Heart right ventricle (tissue), 16 donors: Measurements from ENCODE around the gene IFT43. TPM values are rescaled to one million over a fixed set of nuclear protein-coding genes. Genes with fewer than 3 reads are reported as not detected.
A peak's percentile ranks its signal among the peaks of the same experiment; 100 is the strongest.

Experiments
- ATAC-seq, 8 donors: fragments of 200-7000 bp; cut with Tn5 transposase; one replicate each; pipeline ENCODE4 v1.9.1; 2020; ENCODE audit warnings: mild to moderate bottlenecking in 8 of 8, moderate library complexity in 8 of 8, moderate number of reproducible peaks in 1 of 8
- DNase-seq, 2 donors: peaks; one replicate each; pipeline ENCODE4 v3.0.0-alpha.2; 2020
- H3K27ac ChIP-seq, 10 donors: fragments of 200-600 bp; sonication (generic) in 2 of 10; one replicate each; pipeline versions ENCODE4 v1.5.0 to v1.8.0; 2020 to 2022; ENCODE audit warnings: mild to moderate bottlenecking in 3 of 10
- H3K27me3 ChIP-seq, 7 donors: fragments of 200-600 bp; one replicate each; pipeline ENCODE4 v1.8.0; 2021 to 2022; ENCODE audit warnings: mild to moderate bottlenecking in 2 of 7
- H3K36me3 ChIP-seq, 9 donors: fragments of 200-600 bp; sonication (generic) in 1 of 9; one replicate each; pipeline versions ENCODE4 v1.5.0 to v1.8.0; 2020 to 2022; ENCODE audit warnings: mild to moderate bottlenecking in 2 of 9
- H3K4me1 ChIP-seq, 9 donors: fragments of 200-600 bp; sonication (generic) in 1 of 9; one replicate each; pipeline versions ENCODE4 v1.5.0 to v1.8.0; 2020 to 2022; ENCODE audit warnings: mild to moderate bottlenecking in 4 of 9
- H3K4me3 ChIP-seq, 10 donors: fragments of 200-600 bp; sonication (generic) in 2 of 10; one replicate each; pipeline versions ENCODE4 v1.5.0 to v1.8.0; 2020 to 2022; ENCODE audit warnings: mild to moderate bottlenecking in 7 of 10, moderate library complexity in 2 of 10
- H3K9me3 ChIP-seq, 11 donors: fragments of 200-600 bp in 10 of 11; sonication (generic) in 2 of 11; one replicate each; pipeline versions ENCODE4 v1.5.0 to v1.8.0; 2013 to 2022; ENCODE audit warnings: mild to moderate bottlenecking in 2 of 11, control low read depth in 1 of 11, moderate library complexity in 1 of 11
- CTCF ChIP-seq, 9 donors: fragments of 200-600 bp; sonication (generic) in 2 of 9; IDR thresholded peaks; one replicate each; pipeline versions ENCODE4 v1.5.0 to v1.8.0; 2021 to 2022; ENCODE audit warnings: antibody characterized with exemption in 9 of 9, mild to moderate bottlenecking in 5 of 9, moderate library complexity in 1 of 9
- WGBS, 2 donors: extraction: QIAGEN DNeasy Blood & Tissue Kit; methylation state at CpG; one replicate each; pipeline ENCODE4 v1.1.7; 2013; ENCODE audit warnings: inconsistent platforms in 1 of 2; 5-methylcytosine and 5-hydroxymethylcytosine counted together
- intact Hi-C, 10 donors: fragments of 100-400 bp; cut with DNase I; formaldehyde crosslinking; loops; one replicate each; pipeline versions ENCODE4 v1.11.1 to v1.14.2; 2022
- polyA plus RNA-seq, 2 donors: library from polyadenylated mRNA; stranded (reverse); fragments of 200-250 nt; gene quantifications; one replicate each; pipeline ENCODE4 v1.2.3, GENCODE V29; 2013
- total RNA-seq, 10 donors: library from RNA; stranded (reverse); fragmentation: NEBNext Ultra II Directional in 3 of 10; extraction: Animal tissue kit (Norgen Biotek cat#: 25700) in 3 of 10; gene quantifications; one replicate each; pipeline versions ENCODE4 v1.2.1 to v1.2.4, GENCODE V29; 2021 to 2023
- donor health status: Arrhythmogenic right ventricular cardiomyopathy.
- donor health status: ischemic (EF 13 %, LVEDD 7.1; RV severe dilation, severe dysfunction).
- donor health status: healthy with polysubstance abuse.
- donor health status: DM: no; HTN: yes; CAD: no.
- donor health status: DM: no; HTN: no; CAD: no.
- donor health status: ischemic (EF 25% LVEDD 6.9; RV normal size, moderate dysfunction).
- donor health status: ischemic (EF 25% LVEDD 5.7; RV mildly dilated, moderate dysfunction).
- donor health status: healthy.
- donor health status: DM: yes; HTN: yes; CAD: no.
- donor health status: Ischemic cardiomyopathy.
- donor health status: ischemic (EF 35%, LVEDD 5.7; RV mildly dilated, moderate dysfunction).
- donor health status: nonischemic (EF 11% LVEDD 7.7; RV severe dilation, severe dysfunction).
- donor health status: DM: yes; HTN: yes; CAD: no.
- donor health status: PGD.
- donor health status: ischemic (EF 29% LVEDD 5.4; RV normal size, mild dysfunction).
- donor health status: nonischemic (EF 23%, LVEDD 6.1; RV moderate dilation, normal function).

IFT43 gene
- total and polyA plus RNA-seq, 12 donors = 19.7 to 57.1 (median 31.8) TPM

DNA sequence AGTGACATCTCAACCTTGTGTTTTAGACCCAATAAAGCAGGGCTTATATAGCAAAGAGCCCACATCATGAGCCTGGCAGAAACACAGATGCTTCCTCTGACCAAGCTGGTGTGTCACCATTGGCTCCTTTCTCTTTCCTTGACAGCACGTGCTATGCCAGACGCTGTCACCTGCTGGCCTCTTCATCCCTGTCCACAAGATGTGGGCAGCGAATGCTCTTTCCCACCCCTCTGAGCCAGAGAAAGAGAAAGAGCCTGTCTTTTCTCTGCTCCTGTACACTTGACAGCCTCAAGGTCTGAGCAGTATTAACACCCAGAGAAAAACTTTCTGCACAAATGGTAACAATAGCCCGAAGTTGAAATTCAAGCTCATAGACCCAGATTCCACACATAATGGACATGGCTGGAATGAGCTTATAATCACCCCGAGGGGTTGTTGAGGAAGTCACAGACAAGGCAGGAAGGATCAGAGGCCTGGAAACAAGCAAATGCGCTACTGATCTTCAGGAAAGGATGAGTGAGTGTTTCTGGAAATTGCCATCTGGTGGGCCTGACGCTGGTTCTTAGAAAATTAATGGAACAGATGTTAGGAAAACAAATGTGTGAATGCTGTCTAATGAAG is 12.7 kb upstream of the IFT43 start:
- peaks cover 0 to 29% (median 0%) of the 10 kb centered on the region in 9 donors for H3K36me3 ChIP-seq
- H3K27ac ChIP-seq = no peak overlapping the region
- intact Hi-C loops = loop anchor here in 3 of 10 donors (10.0 kb wide), 2 partner anchors 178 to 398 kb away; partner anchors contain the start of gene FLVCR2 (in 1 of the 3)
- DNase-seq (no peak), ATAC-seq (peak in 2 of 8 donors; percentile 16 to 56)
- H3K27me3 ChIP-seq = no peaks in the 10 kb centered on the region
- H3K4me3 ChIP-seq = no peak overlapping the region
- H3K4me1 ChIP-seq = peaks cover 0 to 47% (median 15%) of the 10 kb centered on the region in 9 donors
- no peaks in the 10 kb centered on the region for H3K9me3 ChIP-seq
- no peak for TF ChIP-seq CTCF (IDR thresholded peaks at IDR 0.05)
- 38 to 53% methylated on average over 7 of the region's 7 CpGs for WGBS, 2 donors

GRCh38 chr14:75976826-75977581 is 8.6 kb upstream of the IFT43 start:
- DNase-seq = no peak
- Histone ChIP-seq H3K27ac (peak overlapping the region in 1 of 10 donors; percentile 17), H3K9me3 (no peaks in the 10 kb centered on the region), H3K4me3 (peak overlapping the region in 1 of 10 donors; percentile 13), H3K36me3 (no peaks in the 10 kb centered on the region), H3K27me3 (no peaks in the 10 kb centered on the region), H3K4me1 (peaks cover 0 to 62% (median 34%) of the 10 kb centered on the region in 9 donors)
- intact Hi-C loops = loop anchor here in 4 of 10 donors (5.0 to 10.0 kb wide), 4 partner anchors 70 to 402 kb away; partner anchors contain the start of gene FLVCR2 (in 1 of the 4)
- TF ChIP-seq CTCF (IDR thresholded peaks at IDR 0.05) = no peak
- 73 to 74% methylated on average over 8 of the region's 8 CpGs for WGBS, 2 donors
- ATAC-seq = no peak

GRCh38 chr14:75977582-75977943 is 8.0 kb upstream of the IFT43 start:
- Histone ChIP-seq H3K27me3 (no peaks in the 10 kb centered on the region), H3K4me1 (peaks cover 0 to 62% (median 31%) of the 10 kb centered on the region in 9 donors), H3K36me3 (no peaks in the 10 kb centered on the region), H3K27ac (peak overlapping the region in 1 of 10 donors; percentile 17), H3K9me3 (no peaks in the 10 kb centered on the region), H3K4me3 (no peak overlapping the region)
- intact Hi-C loops = loop anchor here in 4 of 10 donors (5.0 to 10.0 kb wide), 4 partner anchors 70 to 403 kb away; partner anchors contain the start of gene FLVCR2 (in 1 of the 4)
- 59 to 73% methylated on average over 3 of the region's 3 CpGs for WGBS, 2 donors
- ATAC-seq (no peak), DNase-seq (no peak)
- no peak for TF ChIP-seq CTCF (IDR thresholded peaks at IDR 0.05)

GRCh38 chr14:75978249-75978731 is 7.3 kb upstream of the IFT43 start:
- TF ChIP-seq CTCF (IDR thresholded peaks at IDR 0.05) = no peak
- Histone ChIP-seq H3K27me3 (no peaks in the 10 kb centered on the region), H3K36me3 (no peaks in the 10 kb centered on the region), H3K9me3 (no peaks in the 10 kb centered on the region), H3K27ac (no peak overlapping the region), H3K4me3 (peak overlapping the region in 6 of 10 donors; percentile 74 to 84 (median 80)), H3K4me1 (peaks cover 0 to 61% (median 24%) of the 10 kb centered on the region in 9 donors)
- intact Hi-C loops = loop anchor here in 4 of 10 donors (2.0 to 10.0 kb wide), 5 partner anchors 71 to 403 kb away; partner anchors contain the start of gene FLVCR2 (in 1 of the 4)
- WGBS, 2 donors = 68 to 72% methylated on average over 10 of the region's 10 CpGs
- DNase-seq (no peak), ATAC-seq (no peak)
